MG63 (cell line): ENCODE results near the gene POLE. TPM values are rescaled to one million over a fixed set of nuclear protein-coding genes. Genes with fewer than 3 reads are reported as not detected.

ENCODE experiments used
- DNase-seq: peaks from one replicate; pipeline ENCODE4 v3.0.0-alpha.2; 2020
- H3K27me3 ChIP-seq: fragments of 250-450 bp; sonication (Bioruptor Pico); 2 replicates; pipeline ENCODE4 v1.5.1; 2020; ENCODE audit warnings: mild to moderate bottlenecking, moderate library complexity
- H3K36me3 ChIP-seq: fragments of 250-450 bp; sonication (Bioruptor Pico); 2 replicates; pipeline ENCODE4 v1.5.1; 2020; ENCODE audit warnings: mild to moderate bottlenecking, moderate library complexity
- H3K4me3 ChIP-seq: fragments of 250-450 bp; sonication (Bioruptor Pico); 2 replicates; pipeline ENCODE4 v1.5.1; 2020; ENCODE audit warnings: mild to moderate bottlenecking, moderate library complexity
- H3K9me3 ChIP-seq: fragments of 250-450 bp; sonication (Bioruptor Pico); 2 replicates; pipeline ENCODE4 v1.5.1; 2020; ENCODE audit warnings: mild to moderate bottlenecking, moderate library complexity
- total RNA-seq: library from RNA; depleted of rRNA; stranded (reverse); fragments of >200 nt; shearing (Covaris generic); gene quantifications from 2 replicates; pipeline ENCODE4 v1.2.3, GENCODE V29; 2014; ENCODE audit warnings: low replicate concordance

The POLE gene
- total RNA-seq, 1 experiment from 2014 or later = 18.8 TPM

GRCh38 chr12:132719954-132720324, 32.8 kb upstream of the POLE start:
- Histone ChIP-seq H3K9me3 (no peaks in the 10 kb centered on the region), H3K27me3 (no peaks in the 10 kb centered on the region), H3K36me3 (peaks cover 85% of the 10 kb centered on the region), H3K4me3 (no peak overlapping the region)
- DNase-seq = no peak

DNA sequence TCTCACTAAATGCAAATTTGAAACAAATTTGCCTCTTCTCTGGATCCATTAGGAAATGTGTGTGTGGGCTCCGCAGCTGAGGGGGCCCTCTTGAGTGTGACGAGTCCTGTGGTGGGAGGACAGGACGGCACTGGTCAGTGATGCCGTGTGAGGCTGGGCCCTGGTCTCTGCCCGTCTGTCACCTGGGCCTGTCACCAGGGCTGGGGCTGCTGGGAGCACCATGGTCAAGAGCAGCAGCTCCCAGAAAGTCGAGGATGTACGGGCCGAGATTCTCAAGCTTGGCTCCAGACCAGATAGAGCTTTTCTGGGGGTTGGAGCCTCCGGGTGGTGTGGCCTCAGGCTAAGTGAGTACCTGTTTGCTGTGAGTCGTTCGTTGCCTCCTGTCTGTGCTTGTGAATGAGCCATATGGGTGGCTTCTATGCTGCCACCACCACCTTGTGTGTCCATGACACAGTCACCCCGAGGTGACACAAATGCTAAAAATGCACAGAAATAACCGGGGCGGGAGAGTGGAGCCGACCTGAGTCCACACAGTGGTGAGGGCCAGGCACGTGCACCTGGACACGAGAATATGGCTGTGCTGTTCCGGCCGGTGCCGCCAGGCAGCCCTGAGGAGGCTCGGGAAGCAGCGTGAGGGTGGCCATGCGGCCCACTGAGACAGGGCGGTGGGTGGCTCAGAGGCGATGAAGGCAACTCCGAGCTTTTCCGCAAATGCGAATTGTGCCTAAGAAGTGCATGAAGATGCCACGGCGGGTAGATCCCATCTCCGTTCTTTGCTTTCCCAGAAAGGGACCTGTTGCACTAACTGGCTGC, 32.2 kb upstream of the POLE start:
- H3K27me3 ChIP-seq = no peaks in the 10 kb centered on the region
- no peak overlapping the region for H3K4me3 ChIP-seq
- DNase-seq = no peak
- peaks cover 85% of the 10 kb centered on the region for H3K36me3 ChIP-seq
- H3K9me3 ChIP-seq = no peaks in the 10 kb centered on the region

GRCh38 chr12:132718644-132719043, 31.5 kb upstream of the POLE start:
- DNase-seq = no peak

DNA sequence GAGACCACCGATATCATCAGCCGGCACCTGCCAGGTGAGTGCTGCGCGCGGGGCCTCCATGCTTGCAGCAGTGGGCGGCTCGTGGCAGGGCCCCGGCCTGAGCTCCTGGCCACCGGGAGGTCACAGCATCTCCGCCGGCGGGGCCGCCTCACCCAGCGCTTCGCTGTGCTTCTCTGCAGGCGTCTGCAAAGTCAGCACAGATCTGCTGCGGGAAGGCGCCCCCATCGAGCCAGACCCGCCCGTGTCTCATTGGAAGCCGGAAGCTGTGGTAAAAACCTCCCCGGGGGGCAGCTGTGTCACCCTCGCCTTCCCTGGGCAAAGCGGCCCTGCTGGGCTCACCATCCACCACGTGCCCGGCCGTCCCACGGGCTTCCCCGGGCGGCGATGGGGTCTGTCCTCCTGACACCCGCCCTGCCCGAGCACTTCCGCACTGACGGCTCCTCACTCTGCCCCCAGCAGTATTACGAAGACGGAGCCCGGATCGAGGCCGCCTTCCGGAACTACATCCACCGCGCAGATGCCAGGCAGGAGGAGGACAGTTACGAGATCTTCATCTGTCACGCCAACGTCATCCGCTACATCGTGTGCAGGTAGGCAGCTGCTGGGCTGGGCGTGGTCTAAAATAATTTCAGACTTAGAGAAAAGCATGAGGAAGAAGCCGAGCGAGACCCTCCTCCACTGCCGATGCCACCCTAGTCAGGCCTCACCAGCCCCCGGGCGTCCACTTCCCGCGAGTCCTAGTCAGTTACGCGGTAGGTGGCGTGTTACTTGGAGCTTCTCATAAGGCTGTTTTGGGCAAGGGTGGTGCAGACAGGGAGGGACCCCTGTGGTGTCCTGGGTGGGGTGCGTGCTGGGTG, 30.6 kb upstream of the POLE start:
- no peak for DNase-seq
- H3K9me3 ChIP-seq = no peaks in the 10 kb centered on the region
- H3K36me3 ChIP-seq = peaks cover 85% of the 10 kb centered on the region
- no peaks in the 10 kb centered on the region for H3K27me3 ChIP-seq
- H3K4me3 ChIP-seq = no peak overlapping the region

More at GRCh38 chr12:132718644-132719043, 31.5 kb upstream of the POLE start:
- Histone ChIP-seq H3K36me3 (peaks cover 85% of the 10 kb centered on the region), H3K4me3 (no peak overlapping the region), H3K9me3 (no peaks in the 10 kb centered on the region), H3K27me3 (no peaks in the 10 kb centered on the region)

GRCh38 chr12:132717011-132717410, 29.9 kb upstream of the POLE start:
- Histone ChIP-seq H3K4me3 (no peak overlapping the region), H3K9me3 (no peaks in the 10 kb centered on the region), H3K36me3 (peaks cover 78% of the 10 kb centered on the region), H3K27me3 (no peaks in the 10 kb centered on the region)
- no peak for DNase-seq

GRCh38 chr12:132716356-132716755, 29.2 kb upstream of the POLE start:
- Histone ChIP-seq H3K36me3 (peaks cover 72% of the 10 kb centered on the region), H3K4me3 (no peak overlapping the region), H3K27me3 (no peaks in the 10 kb centered on the region), H3K9me3 (no peaks in the 10 kb centered on the region)
- no peak for DNase-seq

- peaks cover 67% of the 10 kb centered on the region for H3K36me3 ChIP-seq
- no peak overlapping the region for H3K4me3 ChIP-seq
- no peaks in the 10 kb centered on the region for H3K9me3 ChIP-seq
- H3K27me3 ChIP-seq = no peaks in the 10 kb centered on the region
- no peak for DNase-seq
Observed at GRCh38 chr12:132715874-132716273, 28.7 kb upstream of the POLE start.

DNA sequence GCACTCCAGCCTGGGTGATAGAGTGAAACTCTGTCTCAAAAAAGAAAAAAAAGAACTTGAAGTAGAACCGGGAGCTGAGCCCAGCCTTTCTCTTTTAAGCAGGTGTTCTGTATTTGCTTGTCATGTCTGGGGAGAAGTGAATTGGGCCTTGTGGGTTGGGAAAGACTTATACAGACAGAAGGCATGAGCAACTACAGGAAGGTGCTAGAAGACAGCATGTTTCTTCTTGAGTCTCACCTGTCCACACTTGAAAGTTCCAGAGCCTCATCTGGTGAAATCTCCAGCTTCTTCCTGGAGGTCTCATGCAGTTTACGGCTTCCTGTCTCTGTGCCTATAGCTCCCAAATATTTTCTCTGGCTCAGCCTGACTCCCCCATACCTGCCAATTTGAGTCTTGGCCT, 26.0 kb upstream of the POLE start:
- no peak overlapping the region for H3K4me3 ChIP-seq
- no peaks in the 10 kb centered on the region for H3K9me3 ChIP-seq
- H3K27me3 ChIP-seq = no peaks in the 10 kb centered on the region
- DNase-seq = no peak
- H3K36me3 ChIP-seq = peaks cover 58% of the 10 kb centered on the region

GRCh38 chr12:132711080-132711843, 24.1 kb upstream of the POLE start:
- no peaks in the 10 kb centered on the region for H3K9me3 ChIP-seq
- H3K36me3 ChIP-seq = peaks cover 43% of the 10 kb centered on the region
- DNase-seq = peak; percentile 49
- peak overlapping the region; percentile 97 for H3K4me3 ChIP-seq
- H3K27me3 ChIP-seq = no peaks in the 10 kb centered on the region

- DNase-seq = peak; percentile 87
- no peaks in the 10 kb centered on the region for H3K9me3 ChIP-seq
- H3K36me3 ChIP-seq = peaks cover 43% of the 10 kb centered on the region
- H3K27me3 ChIP-seq = no peaks in the 10 kb centered on the region
- H3K4me3 ChIP-seq = peak within 1 kb of the TSS; percentile 97
Observed at GRCh38 chr12:132710405-132711079, 23.4 kb upstream of the POLE start, which contains the start of gene PGAM5. PGAM5 (plus strand) TSS chr12:132710842; CDS start chr12:132710877, 35 bp downstream.

- peak overlapping the region; percentile 97 for H3K4me3 ChIP-seq
- peaks cover 41% of the 10 kb centered on the region for H3K36me3 ChIP-seq
- no peaks in the 10 kb centered on the region for H3K27me3 ChIP-seq
- no peaks in the 10 kb centered on the region for H3K9me3 ChIP-seq
- DNase-seq = peak; percentile 45
Observed at GRCh38 chr12:132710043-132710404, 22.9 kb upstream of the POLE start.

DNA sequence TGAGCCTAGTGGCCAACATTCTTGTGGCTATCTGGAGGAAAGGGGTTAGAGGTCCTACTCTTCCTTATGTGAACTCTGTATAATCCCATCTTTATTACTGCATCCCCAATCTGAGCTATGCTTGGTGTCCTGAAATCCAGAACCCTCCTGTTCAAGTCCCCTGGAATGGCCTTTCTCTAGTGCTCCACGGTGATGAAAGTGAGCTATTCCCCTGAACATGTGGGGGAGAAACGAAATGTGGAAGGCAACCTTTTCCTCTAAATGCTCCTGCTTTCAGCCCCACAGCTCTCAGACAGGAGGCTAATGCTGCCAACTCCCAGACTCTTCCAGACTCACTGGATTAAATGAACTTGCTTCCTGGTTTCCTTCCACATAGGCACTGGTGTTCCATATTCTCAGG, 21.0 kb upstream of the POLE start:
- DNase-seq = no peak
- H3K9me3 ChIP-seq = no peaks in the 10 kb centered on the region
- H3K4me3 ChIP-seq = no peak overlapping the region
- H3K36me3 ChIP-seq = peaks cover 41% of the 10 kb centered on the region
- H3K27me3 ChIP-seq = no peaks in the 10 kb centered on the region

DNA sequence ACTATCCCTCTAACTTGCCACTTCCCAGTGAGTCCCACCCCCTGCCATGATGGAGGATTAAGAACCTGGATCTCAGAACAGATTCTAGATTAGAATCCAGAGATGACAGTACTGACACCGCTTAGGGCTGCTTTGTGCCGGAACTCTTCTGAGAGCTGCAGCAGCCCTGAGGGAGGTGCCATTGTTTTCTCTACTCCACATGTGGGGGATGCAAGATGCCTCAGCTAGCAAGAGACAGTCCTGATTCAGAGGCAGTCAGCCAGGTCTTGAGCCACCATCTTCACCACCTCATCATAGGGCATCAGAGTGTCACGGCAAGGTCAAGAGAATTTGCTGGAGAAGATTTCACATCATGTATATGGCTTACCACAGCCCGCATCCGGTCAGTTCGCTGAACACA, 20.1 kb upstream of the POLE start:
- Histone ChIP-seq H3K9me3 (no peaks in the 10 kb centered on the region), H3K4me3 (no peak overlapping the region), H3K36me3 (peaks cover 45% of the 10 kb centered on the region), H3K27me3 (no peaks in the 10 kb centered on the region)
- DNase-seq = no peak

DNA sequence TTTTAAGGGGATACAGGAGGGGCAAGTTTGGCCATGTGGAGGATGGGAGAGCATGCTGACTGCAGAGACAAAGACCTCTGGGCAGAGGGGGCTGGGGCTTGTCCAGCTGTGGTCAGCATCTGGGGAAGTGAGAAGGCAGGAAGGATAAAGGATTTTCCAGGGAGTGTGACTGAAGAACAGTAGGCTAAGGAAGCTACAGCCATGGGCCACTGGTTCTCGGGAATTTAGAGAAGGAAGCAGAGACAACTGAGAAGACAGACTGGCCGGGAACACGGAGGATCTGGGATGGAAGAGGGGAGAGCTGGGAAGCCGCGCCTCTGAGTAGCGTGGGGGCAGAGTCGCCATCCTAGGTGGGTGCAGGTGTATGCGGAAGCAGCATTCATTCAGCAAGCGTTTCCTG, 16.5 kb upstream of the POLE start:
- Histone ChIP-seq H3K9me3 (no peaks in the 10 kb centered on the region), H3K27me3 (no peaks in the 10 kb centered on the region), H3K4me3 (no peak overlapping the region), H3K36me3 (peaks cover 66% of the 10 kb centered on the region)
- DNase-seq = no peak

DNA sequence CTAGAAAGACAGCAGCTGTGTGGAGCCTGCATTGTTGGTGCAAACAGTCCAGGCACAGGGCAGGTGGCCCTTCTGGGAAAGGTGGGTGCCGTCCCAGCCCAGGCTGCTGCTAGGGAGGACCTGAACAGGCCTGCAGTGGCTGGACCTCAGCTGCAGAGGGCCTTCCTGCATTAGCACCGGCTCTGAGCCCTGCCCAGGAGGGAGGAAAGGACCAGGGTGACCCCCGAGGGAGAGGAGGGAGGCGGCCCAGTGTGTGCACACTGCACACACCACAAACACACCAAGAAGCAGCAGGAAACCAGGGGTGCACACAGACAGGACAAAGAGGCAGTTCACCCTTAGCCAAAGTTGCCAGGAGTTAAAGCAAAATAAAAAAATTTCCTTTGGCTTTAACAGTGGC, 15.5 kb upstream of the POLE start:
- no peak for DNase-seq
- no peaks in the 10 kb centered on the region for H3K9me3 ChIP-seq
- peaks cover 72% of the 10 kb centered on the region for H3K36me3 ChIP-seq
- H3K4me3 ChIP-seq = no peak overlapping the region
- H3K27me3 ChIP-seq = no peaks in the 10 kb centered on the region

GRCh38 chr12:132700212-132700822, 13.2 kb upstream of the POLE start:
- H3K27me3 ChIP-seq = no peaks in the 10 kb centered on the region
- H3K9me3 ChIP-seq = no peaks in the 10 kb centered on the region
- no peak overlapping the region for H3K4me3 ChIP-seq
- DNase-seq = no peak
- H3K36me3 ChIP-seq = peaks cover 86% of the 10 kb centered on the region
